Measurements from ENCODE around the gene CDH13. TPM values are rescaled to one million over a fixed set of nuclear protein-coding genes. Genes with fewer than 3 reads are reported as not detected.

Gene CDH13
- total and polyA plus RNA-seq, 9 of the 15 experiments (the other 6 are each of a cell fraction or from before 2014, with no cell fraction given), result 0.03 TPM; not detected in 8

DNA sequence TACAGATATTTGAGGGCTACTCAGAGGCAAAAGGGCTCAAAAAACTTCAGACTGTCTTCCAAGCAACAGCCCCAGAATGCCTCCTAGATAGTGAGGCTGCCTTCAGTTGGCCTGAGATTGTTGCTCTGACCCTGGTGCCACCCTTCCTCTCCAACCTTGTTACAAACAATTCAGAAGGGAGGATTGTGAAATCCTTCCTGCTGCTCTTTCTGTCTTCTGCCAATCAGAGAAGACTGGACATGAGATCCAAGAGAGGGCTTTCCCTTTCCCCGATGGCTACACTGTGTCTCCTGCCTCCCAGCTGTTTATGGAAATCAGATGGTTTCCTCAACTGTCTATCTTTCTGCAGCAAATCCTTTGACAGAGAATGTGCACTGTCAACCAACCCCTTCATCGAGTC, 419.9 kb downstream of the CDH13 start:
- ChIA-PET POLR2A (no interaction called here), CTCF (ENCODE audit: low intra/inter-chr PET ratio) (no interaction called here)
- Histone ChIP-seq H3K27ac (ENCODE audit: extremely low read depth, low read depth, low read length) (no peak overlapping the region), H4K20me1 (replicated peaks; ENCODE audit: control insufficient read depth, insufficient read depth, low read length) (no peaks in the 10 kb centered on the region), H3K4me1 (replicated peaks in 1 of 2; ENCODE audit: control insufficient read depth in 2 of 2, insufficient read depth in 2 of 2, low read length in 2 of 2) (no peaks in the 10 kb centered on the region), H3K9me1 (ENCODE audit: control insufficient read depth, insufficient read depth, low read length) (no peaks in the 10 kb centered on the region), H3K79me2 (ENCODE audit: control insufficient read depth, insufficient read depth, low read length) (no peaks in the 10 kb centered on the region), H3K4me2 (ENCODE audit: insufficient read depth, low read length) (no peak overlapping the region), H2AFZ (ENCODE audit: low read depth, low read length) (no peak overlapping the region), H3K9me3 (replicated peaks; ENCODE audit: control insufficient read depth, insufficient read depth, low read depth, low read length) (no peaks in the 10 kb centered on the region), H3K9ac (ENCODE audit: insufficient read depth in 1 of 2, low read depth in 2 of 2, low read length in 2 of 2) (no peak overlapping the region), H3K4me3 (no peak overlapping the region), H3K27me3 (ENCODE audit: control insufficient read depth in 2 of 2, insufficient read depth in 2 of 2, low read length in 2 of 2) (no peaks in the 10 kb centered on the region), H3K36me3 (ENCODE audit: control insufficient read depth, insufficient read depth, low read length) (no peaks in the 10 kb centered on the region)
- BruUV-seq (replicated peaks), result no TSS peak
- in situ Hi-C loops (cut with MboI), result no loop called here
- ATAC-seq (no peak), DNase-seq (ENCODE audit: extremely low read depth in 1 of 4, low spot score in 3 of 4) (no peak), FAIRE-seq (no peak)
- 0% methylated on average over 2 of the region's 2 CpGs for WGBS (ENCODE audit: insufficient coverage, low coverage, missing lambda C conversion rate)
- TF ChIP-seq, protein P1, sequence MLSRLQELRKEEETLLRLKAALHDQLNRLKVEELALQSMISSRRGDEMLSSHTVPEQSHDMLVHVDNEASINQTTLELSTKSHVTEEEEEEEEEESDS (CRISPR knock-in tag; IDR thresholded peaks at IDR 0.05), result no peak
- TF ChIP-seq ZNF707 (CRISPR knock-in tag; conservative IDR thresholded peaks at IDR 0.05) (no peak), LEF1 (IDR thresholded peaks at IDR 0.05) (no peak), NUFIP1 (IDR thresholded peaks at IDR 0.05; ENCODE audit: partially characterized antibody) (no peak), HOXB6 (CRISPR knock-in tag; IDR thresholded peaks at IDR 0.05; ENCODE audit: borderline replicate concordance) (no peak), MYNN (IDR thresholded peaks at IDR 0.05) (no peak), MYNN (CRISPR knock-in tag; IDR thresholded peaks at IDR 0.05) (no peak), DIDO1 (tag; IDR thresholded peaks at IDR 0.05; ENCODE audit: low read depth) (no peak), ATF7 (IDR thresholded peaks at IDR 0.05) (no peak), GATA2 (CRISPR knock-in tag; IDR thresholded peaks at IDR 0.05) (no peak), RBM15 (IDR thresholded peaks at IDR 0.05; ENCODE audit: insufficient read depth, low read length) (no peak), ZNF232 (CRISPR knock-in tag; IDR thresholded peaks at IDR 0.05) (no peak), RBFOX2 (IDR thresholded peaks at IDR 0.05; ENCODE audit: low read depth, low read length) (no peak), ZNF766 (CRISPR knock-in tag; conservative IDR thresholded peaks at IDR 0.05) (no peak), PTTG1 (tag; IDR thresholded peaks at IDR 0.05; ENCODE audit: low read depth) (no peak), ZNF184 (CRISPR knock-in tag; IDR thresholded peaks at IDR 0.05) (no peak), TSC22D4 (tag; IDR thresholded peaks at IDR 0.05) (no peak), HNRNPUL1 (IDR thresholded peaks at IDR 0.05; ENCODE audit: low read length) (no peak), FOXA3 (CRISPR knock-in tag; conservative IDR thresholded peaks at IDR 0.05 in 1 of 2, IDR thresholded peaks at IDR 0.05 in 1 of 2) (no peak)
- TF ChIP-seq, protein P2, sequence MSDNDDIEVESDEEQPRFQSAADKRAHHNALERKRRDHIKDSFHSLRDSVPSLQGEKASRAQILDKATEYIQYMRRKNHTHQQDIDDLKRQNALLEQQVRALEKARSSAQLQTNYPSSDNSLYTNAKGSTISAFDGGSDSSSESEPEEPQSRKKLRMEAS (CRISPR knock-in tag; IDR thresholded peaks at IDR 0.05), result no peak
- TF ChIP-seq, protein P3, sequence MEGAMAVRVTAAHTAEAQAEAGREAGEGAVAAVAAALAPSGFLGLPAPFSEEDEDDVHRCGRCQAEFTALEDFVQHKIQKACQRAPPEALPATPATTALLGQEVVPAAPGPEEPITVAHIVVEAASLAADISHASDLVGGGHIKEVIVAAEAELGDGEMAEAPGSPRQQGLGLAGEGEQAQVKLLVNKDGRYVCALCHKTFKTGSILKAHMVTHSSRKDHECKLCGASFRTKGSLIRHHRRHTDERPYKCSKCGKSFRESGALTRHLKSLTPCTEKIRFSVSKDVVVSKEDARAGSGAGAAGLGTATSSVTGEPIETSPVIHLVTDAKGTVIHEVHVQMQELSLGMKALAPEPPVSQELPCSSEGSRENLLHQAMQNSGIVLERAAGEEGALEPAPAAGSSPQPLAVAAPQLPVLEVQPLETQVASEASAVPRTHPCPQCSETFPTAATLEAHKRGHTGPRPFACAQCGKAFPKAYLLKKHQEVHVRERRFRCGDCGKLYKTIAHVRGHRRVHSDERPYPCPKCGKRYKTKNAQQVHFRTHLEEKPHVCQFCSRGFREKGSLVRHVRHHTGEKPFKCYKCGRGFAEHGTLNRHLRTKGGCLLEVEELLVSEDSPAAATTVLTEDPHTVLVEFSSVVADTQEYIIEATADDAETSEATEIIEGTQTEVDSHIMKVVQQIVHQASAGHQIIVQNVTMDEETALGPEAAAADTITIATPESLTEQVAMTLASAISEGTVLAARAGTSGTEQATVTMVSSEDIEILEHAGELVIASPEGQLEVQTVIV (CRISPR knock-in tag; IDR thresholded peaks at IDR 0.05; ENCODE audit: borderline replicate concordance), result no peak
- intact Hi-C loops (cut with micrococcal nuclease), result no loop called here

All from K562 (cell line).